ENCODE measurements around the gene CCDC78. TPM values are rescaled to one million over a fixed set of nuclear protein-coding genes. Genes with fewer than 3 reads are reported as not detected.

CCDC78 gene
- polyA plus RNA-seq (2013, experiment 1 of 2) = 1.7 TPM
- 1.4 TPM for polyA plus RNA-seq (2013, experiment 2 of 2)

- H2BK15ac ChIP-seq (ENCODE audit: low read length) = peak within 1 kb of the TSS; percentile 94
- peak within 1 kb of the TSS; percentile 53 for H4K91ac ChIP-seq (ENCODE audit: low read depth, low read length, poor library complexity)
- peak within 1 kb of the TSS; percentile 99 for H2AK5ac ChIP-seq (ENCODE audit: low read depth, low read length)
- H3K23ac ChIP-seq (ENCODE audit: low read depth, low read length, poor library complexity) = peak within 1 kb of the TSS; percentile 99
- peak within 1 kb of the TSS; percentile 76 for H3K4ac ChIP-seq (ENCODE audit: low read length)
- H3K9me3 ChIP-seq (replicated peaks in 1 of 2; ENCODE audit: control insufficient read depth in 2 of 2, insufficient read depth in 1 of 2, low read depth in 1 of 2, low read length in 2 of 2) = no peaks in the 10 kb centered on the region
- peaks cover 8% of the 10 kb centered on the region for H3K79me1 ChIP-seq (ENCODE audit: low read depth, low read length)
- DNase-seq (ENCODE audit: low spot score) = no peak
- no CpG with 5 or more reads among the region's 88 CpGs for WGBS, 2 donors (ENCODE audit: extremely low coverage in 2 of 2, insufficient read length in 2 of 2, insufficient replicate concordance in 1 of 2)
- peaks cover 12% of the 10 kb centered on the region in 2 donors for H3K4me1 ChIP-seq (ENCODE audit: control insufficient read depth in 2 of 2, insufficient read depth in 1 of 2, low read depth in 1 of 2, low read length in 2 of 2)
- H3K36me3 ChIP-seq (replicated peaks in 1 of 2; ENCODE audit: control insufficient read depth in 2 of 2, insufficient read depth in 2 of 2, low read length in 2 of 2) = peaks cover 7 to 9% of the 10 kb centered on the region in 2 donors
- peak within 1 kb of the TSS; percentile 95 for H2BK12ac ChIP-seq (ENCODE audit: low read length)
- H3K18ac ChIP-seq (ENCODE audit: low read length) = peak within 1 kb of the TSS; percentile 97
- H3K4me3 ChIP-seq (ENCODE audit: low read length in 2 of 2) = peak within 1 kb of the TSS; percentile 45 to 81
- H2BK120ac ChIP-seq (ENCODE audit: low read depth, low read length) = peak within 1 kb of the TSS; percentile 83
- peaks cover 0 to 16% (median 0%) of the 10 kb centered on the region in 3 experiments for H3K27me3 ChIP-seq (ENCODE audit: control insufficient read depth in 3 of 3, insufficient read depth in 3 of 3, low read depth in 1 of 3, low read length in 3 of 3)
- peak within 1 kb of the TSS; percentile 97 for H3K4me2 ChIP-seq (ENCODE audit: insufficient read depth, low read length, poor library complexity, severe bottlenecking)
- peak within 1 kb of the TSS; percentile 82 for H2BK5ac ChIP-seq (ENCODE audit: low read length)
- H4K8ac ChIP-seq (ENCODE audit: low read depth, low read length) = peak within 1 kb of the TSS; percentile 72
- H3K14ac ChIP-seq (ENCODE audit: low read length) = peak within 1 kb of the TSS; percentile 99
- peak within 1 kb of the TSS; percentile 82 for H2AFZ ChIP-seq (ENCODE audit: low read length)
- peak within 1 kb of the TSS; percentile 95 for H3K9ac ChIP-seq (ENCODE audit: low read depth, low read length, poor library complexity)
- peak within 1 kb of the TSS; percentile 16 for H3K27ac ChIP-seq (replicated peaks; ENCODE audit: low read length)
Observed at GRCh38 chr16:726438-727290, at the start of gene CCDC78, which contains the start of gene HAGHL. Gene CCDC78 (minus strand): TSS chr16:726443. CDS start chr16:726367, 76 bp downstream. Gene HAGHL (plus strand): TSS chr16:727106. CDS start chr16:727510, 404 bp downstream.

GRCh38 chr16:775236-775796 is 49.1 kb upstream of the CCDC78 start:
- Histone ChIP-seq H4K8ac (ENCODE audit: low read depth, low read length) (no peak overlapping the region), H3K79me1 (ENCODE audit: low read depth, low read length) (no peaks in the 10 kb centered on the region), H3K18ac (ENCODE audit: low read length) (peak overlapping the region; percentile 64), H3K4me3 (ENCODE audit: low read length in 2 of 2) (no peak overlapping the region), H3K4ac (ENCODE audit: low read length) (no peak overlapping the region), H3K23ac (ENCODE audit: low read depth, low read length, poor library complexity) (peak overlapping the region; percentile 73), H3K14ac (ENCODE audit: low read length) (peak overlapping the region; percentile 38), H3K36me3 (replicated peaks in 1 of 2; ENCODE audit: control insufficient read depth in 2 of 2, insufficient read depth in 2 of 2, low read length in 2 of 2) (no peaks in the 10 kb centered on the region), H2BK12ac (ENCODE audit: low read length) (peak overlapping the region; percentile 41), H3K4me2 (ENCODE audit: insufficient read depth, low read length, poor library complexity, severe bottlenecking) (no peak overlapping the region), H2BK120ac (ENCODE audit: low read depth, low read length) (no peak overlapping the region), H3K4me1 (ENCODE audit: control insufficient read depth in 2 of 2, insufficient read depth in 1 of 2, low read depth in 1 of 2, low read length in 2 of 2) (peaks cover 0 to 3% of the 10 kb centered on the region in 2 donors), H3K9me3 (replicated peaks in 1 of 2; ENCODE audit: control insufficient read depth in 2 of 2, insufficient read depth in 1 of 2, low read depth in 1 of 2, low read length in 2 of 2) (peaks cover 0 to 1% of the 10 kb centered on the region in 2 donors), H3K9ac (ENCODE audit: low read depth, low read length, poor library complexity) (no peak overlapping the region), H2AK5ac (ENCODE audit: low read depth, low read length) (peak overlapping the region; percentile 63), H2BK15ac (ENCODE audit: low read length) (peak overlapping the region; percentile 97), H3K27ac (replicated peaks; ENCODE audit: low read length) (no peak overlapping the region), H3K27me3 (ENCODE audit: control insufficient read depth in 3 of 3, insufficient read depth in 3 of 3, low read depth in 1 of 3, low read length in 3 of 3) (peaks cover 0 to 33% (median under 1%) of the 10 kb centered on the region in 3 experiments), H2BK5ac (ENCODE audit: low read length) (peak overlapping the region; percentile 53), H2AFZ (ENCODE audit: low read length) (no peak overlapping the region), H4K91ac (ENCODE audit: low read depth, low read length, poor library complexity) (no peak overlapping the region)
- no peak for DNase-seq (ENCODE audit: low spot score)
- WGBS, 2 donors (ENCODE audit: extremely low coverage in 2 of 2, insufficient read length in 2 of 2, insufficient replicate concordance in 1 of 2) = no CpG with 5 or more reads among the region's 36 CpGs

- H3K36me3 ChIP-seq (replicated peaks in 1 of 2; ENCODE audit: control insufficient read depth in 2 of 2, insufficient read depth in 2 of 2, low read length in 2 of 2) = no peaks in the 10 kb centered on the region
- H3K23ac ChIP-seq (ENCODE audit: low read depth, low read length, poor library complexity) = peak overlapping the region; percentile 65
- DNase-seq (ENCODE audit: low spot score) = no peak
- peaks cover 0 to 28% (median 0%) of the 10 kb centered on the region in 3 experiments for H3K27me3 ChIP-seq (ENCODE audit: control insufficient read depth in 3 of 3, insufficient read depth in 3 of 3, low read depth in 1 of 3, low read length in 3 of 3)
- no peak overlapping the region for H3K4ac ChIP-seq (ENCODE audit: low read length)
- peaks cover 0 to 1% of the 10 kb centered on the region in 2 donors for H3K9me3 ChIP-seq (replicated peaks in 1 of 2; ENCODE audit: control insufficient read depth in 2 of 2, insufficient read depth in 1 of 2, low read depth in 1 of 2, low read length in 2 of 2)
- no peak overlapping the region for H3K4me2 ChIP-seq (ENCODE audit: insufficient read depth, low read length, poor library complexity, severe bottlenecking)
- peak overlapping the region; percentile 10 for H2BK12ac ChIP-seq (ENCODE audit: low read length)
- H3K18ac ChIP-seq (ENCODE audit: low read length) = no peak overlapping the region
- H3K9ac ChIP-seq (ENCODE audit: low read depth, low read length, poor library complexity) = no peak overlapping the region
- H3K14ac ChIP-seq (ENCODE audit: low read length) = peak overlapping the region; percentile 38
- H2AK5ac ChIP-seq (ENCODE audit: low read depth, low read length) = peak overlapping the region; percentile 94
- no CpG with 5 or more reads among the region's 46 CpGs for WGBS, 2 donors (ENCODE audit: extremely low coverage in 2 of 2, insufficient read length in 2 of 2, insufficient replicate concordance in 1 of 2)
- peak overlapping the region; percentile 53 for H2BK5ac ChIP-seq (ENCODE audit: low read length)
- no peak overlapping the region for H2AFZ ChIP-seq (ENCODE audit: low read length)
- H2BK15ac ChIP-seq (ENCODE audit: low read length) = peak overlapping the region; percentile 75
- no peak overlapping the region for H4K8ac ChIP-seq (ENCODE audit: low read depth, low read length)
- H4K91ac ChIP-seq (ENCODE audit: low read depth, low read length, poor library complexity) = no peak overlapping the region
- H3K79me1 ChIP-seq (ENCODE audit: low read depth, low read length) = no peaks in the 10 kb centered on the region
- no peak overlapping the region for H3K4me3 ChIP-seq (ENCODE audit: low read length in 2 of 2)
- H2BK120ac ChIP-seq (ENCODE audit: low read depth, low read length) = no peak overlapping the region
- peaks cover 2 to 3% of the 10 kb centered on the region in 2 donors for H3K4me1 ChIP-seq (ENCODE audit: control insufficient read depth in 2 of 2, insufficient read depth in 1 of 2, low read depth in 1 of 2, low read length in 2 of 2)
- no peak overlapping the region for H3K27ac ChIP-seq (replicated peaks; ENCODE audit: low read length)
Observed at GRCh38 chr16:774086-775001, 48.1 kb upstream of the CCDC78 start.

Measured in neuronal stem cell (in vitro differentiated cells).